HCT116 (cell line): ENCODE results near the gene MAGIX. TPM values are rescaled to one million over a fixed set of nuclear protein-coding genes. Genes with fewer than 3 reads are reported as not detected.
A peak's percentile ranks its signal among the peaks of the same experiment; 100 is the strongest.

Experiments
- ATAC-seq: fragments of 200-7000 bp; cut with Tn5 transposase; 2 replicates; pipeline ENCODE4 v1.9.1; 2020; ENCODE audit warnings: mild to moderate bottlenecking, moderate library complexity
- BruUV-seq: library from RNA; stranded (reverse); fragments of 400-500 nt; replicated peaks from 2 replicates; lab custom pipeline; 2021; lab: Mats Ljungman, UMichigan
- CTCF ChIA-PET: fragments of 300-600 bp; sonication (Branson Sonifier 250); formaldehyde crosslinking; loops from one replicate; lab custom pipeline; 2021; ENCODE audit warnings: antibody characterized with exemption; lab: Charles Lee
- POLR2A ChIA-PET: fragments of 300-600, 350-600 bp; sonication (Branson Sonifier 250); formaldehyde crosslinking; loops from one replicate; lab custom pipeline; 2021; ENCODE audit warnings: antibody characterized with exemption; lab: Charles Lee
- RAD21 ChIA-PET, 2 experiments: fragments of 300-600 bp; sonication (Branson Sonifier 250); formaldehyde crosslinking; loops; one replicate each; lab custom pipeline; 2023; ENCODE audit warnings: low total read pairs in 2 of 2; ENCODE audit not compliant: uncharacterized antibody in 2 of 2, unreplicated experiment in 2 of 2, low non-redundant PET in 1 of 2; lab: Charles Lee
- DNase-seq: peaks from one replicate; pipeline ENCODE4 v3.0.0-alpha.2; 2010; ENCODE audit warnings: low read depth, low spot score
- H2AFZ ChIP-seq: fragments of 200-600 bp; shearing (Covaris generic), sonication (generic); 2 replicates; pipeline ENCODE4 v1.6.1; 2017; ENCODE audit warnings: low read depth, mixed run types, mixed read lengths, antibody characterized with exemption, low read length; ENCODE audit not compliant: poor library complexity, severe bottlenecking
- H3K27ac ChIP-seq: 2 replicates; pipeline ENCODE4 v1.5.1; 2012; ENCODE audit warnings: low read depth, low read length
- H3K27me3 ChIP-seq: fragments of 200-600 bp; sonication (generic); 2 replicates; pipeline ENCODE4 v1.6.1; 2016; ENCODE audit warnings: mixed run types, low read length, mixed read lengths; ENCODE audit not compliant: insufficient read depth
- H3K36me3 ChIP-seq, 2 experiments: fragments of 200-500 bp in 1 of 2; fragments of 200-600 bp in 1 of 2; sonication (Bioruptor generic) in 1 of 2; sonication (generic) in 1 of 2; 2 replicates each; pipeline versions ENCODE4 v1.5.1 to v1.6.1; 2014 to 2016; ENCODE audit warnings: low read length in 2 of 2, inconsistent platforms in 1 of 2, mixed read lengths in 1 of 2, mixed run types in 1 of 2; ENCODE audit not compliant: insufficient read depth in 2 of 2, control insufficient read depth in 1 of 2
- H3K4me1 ChIP-seq, 2 experiments: fragments of 200-600 bp in 1 of 2; sonication (generic) in 1 of 2; 2 replicates each; pipeline versions ENCODE4 v1.5.1 to v1.6.1; 2012 to 2017; ENCODE audit warnings: low read length in 2 of 2, inconsistent platforms in 1 of 2, mild to moderate bottlenecking in 1 of 2, mixed read lengths in 1 of 2, mixed run types in 1 of 2, moderate library complexity in 1 of 2; ENCODE audit not compliant: insufficient read depth in 2 of 2, control insufficient read depth in 1 of 2
- H3K4me2 ChIP-seq: fragments of 200-600 bp; sonication (generic); 2 replicates; pipeline ENCODE4 v1.6.1; 2017; ENCODE audit warnings: mixed run types, low read length, mixed read lengths
- H3K4me3 ChIP-seq, 2 experiments: fragments of 200-600 bp in 1 of 2; sonication (generic) in 1 of 2; replicated peaks in 1 of 2; 2 replicates each; pipeline ENCODE4 v1.5.1; 2011 to 2016; ENCODE audit warnings: low read length in 2 of 2, control low read depth in 1 of 2, low read depth in 1 of 2, mild to moderate bottlenecking in 1 of 2, mixed read lengths in 1 of 2, mixed run types in 1 of 2
- H3K79me2 ChIP-seq: fragments of 200-600 bp; sonication (generic); 2 replicates; pipeline ENCODE4 v1.6.1; 2017; ENCODE audit warnings: mild to moderate bottlenecking, mixed run types, low read length, moderate library complexity, mixed read lengths; ENCODE audit not compliant: insufficient read depth
- H3K9ac ChIP-seq: fragments of 200-600 bp; sonication (generic); 2 replicates; pipeline ENCODE4 v1.6.1; 2016; ENCODE audit warnings: low read length, mixed read lengths
- H3K9me2 ChIP-seq: fragments of 200-600 bp; sonication (generic), shearing (Covaris generic); 2 replicates; pipeline ENCODE4 v1.6.1; 2017; ENCODE audit warnings: mixed run types, mild to moderate bottlenecking, moderate library complexity; ENCODE audit not compliant: insufficient read depth
- H3K9me3 ChIP-seq, 2 experiments: fragments of 200-500 bp in 1 of 2; fragments of 200-600 bp in 1 of 2; sonication (Bioruptor generic) in 1 of 2; sonication (generic) in 1 of 2; 2 replicates each; pipeline ENCODE4 v1.6.1; 2014 to 2017; ENCODE audit warnings: low read length in 2 of 2, mixed read lengths in 2 of 2, inconsistent platforms in 1 of 2, low read depth in 1 of 2, mild to moderate bottlenecking in 1 of 2, mixed run types in 1 of 2, moderate library complexity in 1 of 2; ENCODE audit not compliant: control insufficient read depth in 1 of 2, insufficient read depth in 1 of 2
- H4K20me1 ChIP-seq: fragments of 200-600 bp; sonication (generic), shearing (Covaris generic); 2 replicates; pipeline ENCODE4 v1.6.1; 2017; ENCODE audit warnings: mixed run types, mild to moderate bottlenecking, moderate library complexity; ENCODE audit not compliant: insufficient read depth
- ELF1 ChIP-seq: IDR thresholded peaks from 2 replicates; pipeline ENCODE4 v1.6.1; 2012; ENCODE audit warnings: low read depth, borderline replicate concordance
- EZH2 ChIP-seq: fragments of 200-600 bp; sonication (generic); IDR thresholded peaks from 2 replicates; pipeline ENCODE4 v1.6.1; 2017; ENCODE audit warnings: antibody characterized with exemption, mixed run types
- POLR2A ChIP-seq: IDR thresholded peaks from 2 replicates; pipeline ENCODE4 v1.7.0; 2011; ENCODE audit warnings: borderline replicate concordance; ENCODE audit not compliant: insufficient read depth, insufficient read length; ENCODE audit errors: extremely low read depth
- RAD21 ChIP-seq: IDR thresholded peaks from 2 replicates; pipeline ENCODE4 v1.6.1; 2012; ENCODE audit warnings: low read depth, mild to moderate bottlenecking
- SRF ChIP-seq: IDR thresholded peaks from 2 replicates; pipeline ENCODE4 v1.6.1; 2012; ENCODE audit warnings: low read depth
- TCF7L2 ChIP-seq: IDR thresholded peaks from 2 replicates; pipeline ENCODE4 v1.7.0; 2011; ENCODE audit warnings: borderline replicate concordance, inconsistent platforms; ENCODE audit not compliant: insufficient read depth, insufficient read length; ENCODE audit errors: extremely low read depth
- intact Hi-C: fragments of 100-400 bp; cut with micrococcal nuclease; formaldehyde crosslinking; loops from 2 replicates; pipeline ENCODE4 v1.10.0; 2022
- total RNA-seq: library from RNA; stranded (reverse); gene quantifications from one replicate; pipeline ENCODE4 v1.2.1, GENCODE V29; 2021; ENCODE audit not compliant: unreplicated experiment
- TF ChIP-seq, protein P1 (sequence below): IDR thresholded peaks from 2 replicates; pipeline ENCODE4 v1.6.1; 2012

The MAGIX gene
- total RNA-seq, 1 experiment from 2014 or later = 2.6 TPM

DNA sequence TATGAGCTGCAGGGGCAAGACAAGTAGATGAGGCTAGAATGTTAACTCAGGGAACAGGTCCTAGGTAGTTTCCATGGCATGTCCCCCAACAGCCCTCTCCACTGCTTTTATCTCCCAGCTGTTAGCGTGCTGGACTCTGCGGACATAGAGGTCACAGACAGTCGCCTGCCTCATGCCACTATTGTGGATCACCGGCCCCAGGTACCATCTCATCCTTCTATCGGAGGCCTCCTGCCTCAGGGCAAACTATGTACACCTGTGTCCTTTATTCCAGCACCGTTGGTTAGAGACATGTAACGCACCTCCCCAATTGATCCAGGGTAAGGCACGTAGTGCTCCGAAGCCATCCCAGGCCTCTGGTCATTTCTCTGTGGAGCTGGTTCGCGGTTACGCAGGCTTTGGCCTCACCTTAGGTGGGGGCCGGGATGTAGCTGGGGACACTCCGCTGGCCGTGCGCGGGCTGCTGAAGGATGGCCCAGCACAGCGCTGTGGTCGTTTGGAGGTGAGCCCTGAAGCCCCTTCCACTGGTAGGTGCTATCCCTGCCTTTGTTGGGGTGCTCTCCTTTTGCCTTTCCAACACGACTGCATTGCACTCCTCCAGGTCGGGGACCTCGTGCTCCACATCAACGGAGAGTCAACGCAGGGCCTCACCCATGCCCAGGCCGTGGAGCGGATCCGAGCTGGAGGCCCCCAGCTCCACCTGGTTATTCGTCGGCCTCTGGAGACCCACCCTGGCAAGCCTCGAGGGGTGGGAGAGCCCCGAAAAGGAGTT, 2.2 kb downstream of the MAGIX start:
- ChIA-PET POLR2A (no interaction called here), CTCF (interaction anchor here (1.4 kb wide), 1 partner anchor 10 kb away, joined by 9 read pairs; no protein-coding TSS in a partner anchor), RAD21 (no interaction called here)
- TF ChIP-seq EZH2 (no peak), RAD21 (no peak), ELF1 (no peak), POLR2A (no peak), SRF (no peak), TCF7L2 (no peak)
- TF ChIP-seq, protein P1, sequence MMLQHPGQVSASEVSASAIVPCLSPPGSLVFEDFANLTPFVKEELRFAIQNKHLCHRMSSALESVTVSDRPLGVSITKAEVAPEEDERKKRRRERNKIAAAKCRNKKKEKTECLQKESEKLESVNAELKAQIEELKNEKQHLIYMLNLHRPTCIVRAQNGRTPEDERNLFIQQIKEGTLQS = no peak
- Histone ChIP-seq H3K79me2 (no peaks in the 10 kb centered on the region), H3K27ac (peak overlapping the region; percentile 95), H3K27me3 (no peaks in the 10 kb centered on the region), H3K4me1 (peaks cover 12 to 52% of the 10 kb centered on the region in 2 experiments), H3K9me2 (no peaks in the 10 kb centered on the region), H2AFZ (no peak overlapping the region), H4K20me1 (no peaks in the 10 kb centered on the region), H3K36me3 (no peaks in the 10 kb centered on the region), H3K4me2 (peak overlapping the region; percentile 89), H3K9ac (no peak overlapping the region), H3K9me3 (no peaks in the 10 kb centered on the region), H3K4me3 (no peak overlapping the region)
- DNase-seq = no peak
- BruUV-seq = no TSS peak
- no peak for ATAC-seq
- intact Hi-C loops = loop anchor here (5.0 to 10.0 kb wide), 2 partner anchors 42 to 120 kb away; partner anchors contain the start of genes GPKOW and TFE3
